Stimulated activated CD4-positive, alpha-beta T cell treated with anti-CD3 and anti-CD28 coated beads, Interleukin-2, amount 100 ng/mL, for 4 hours (primary cell): ENCODE measurements around the gene TAL1.
"Not testable (repeated sequence)": the region's sequence is repeated elsewhere in the genome, so short reads cannot be mapped to it uniquely, and the experiment has no call there.

ENCODE experiments used
- DNase-seq: peaks from one replicate; pipeline ENCODE4 v3.0.0-alpha.2; 2020; ENCODE audit warnings: low read depth

The TAL1 gene

GRCh38 chr1:47232187-47232874, at the start of gene TAL1:
TAL1 (minus strand) TSS chr1:47232225; CDS start chr1:47225888, 6,337 bp downstream.
- no peak for DNase-seq

GRCh38 chr1:47280142-47280541, 48.1 kb upstream of the TAL1 start:
- no peak for DNase-seq

DNA sequence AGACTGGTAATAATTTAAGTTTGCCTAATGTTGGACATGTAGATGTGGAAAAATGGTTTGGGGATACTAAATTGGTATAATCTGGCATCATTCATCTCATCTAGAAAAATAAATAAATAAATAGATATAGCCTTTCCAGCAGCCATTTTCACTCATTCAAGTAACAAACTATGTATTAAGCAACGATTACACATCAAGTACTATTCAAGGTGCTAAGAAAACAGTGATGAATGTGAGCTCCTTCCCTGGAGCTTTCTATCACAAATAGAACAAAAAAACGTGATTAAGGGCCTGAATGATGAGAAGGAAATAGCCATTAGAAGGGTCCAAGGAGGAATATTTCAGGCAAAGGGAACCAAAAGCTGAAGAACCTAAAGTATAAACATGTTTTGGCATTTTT, 44.8 kb upstream of the TAL1 start:
- no peak for DNase-seq

DNA sequence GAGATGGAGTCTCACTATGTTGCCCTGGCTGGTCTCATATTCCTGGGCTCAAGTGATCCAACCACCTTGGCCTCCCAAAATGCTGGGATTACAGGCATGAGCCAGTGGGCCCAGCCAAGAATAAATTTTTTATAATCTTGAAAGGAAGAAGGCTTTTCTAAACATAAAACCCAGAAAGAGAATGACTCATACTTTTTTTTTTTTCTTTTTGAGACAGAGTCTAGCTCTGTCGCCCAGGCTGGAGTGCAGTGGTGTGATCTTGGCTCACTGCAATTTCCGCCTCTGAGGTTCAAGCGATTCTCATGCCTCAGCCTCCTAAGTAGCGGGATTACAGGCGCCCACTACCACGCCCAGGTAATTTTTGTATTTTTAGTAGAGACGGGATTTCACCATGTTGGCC, 43.8 kb upstream of the TAL1 start:
- not testable (repeated sequence) for DNase-seq

DNA sequence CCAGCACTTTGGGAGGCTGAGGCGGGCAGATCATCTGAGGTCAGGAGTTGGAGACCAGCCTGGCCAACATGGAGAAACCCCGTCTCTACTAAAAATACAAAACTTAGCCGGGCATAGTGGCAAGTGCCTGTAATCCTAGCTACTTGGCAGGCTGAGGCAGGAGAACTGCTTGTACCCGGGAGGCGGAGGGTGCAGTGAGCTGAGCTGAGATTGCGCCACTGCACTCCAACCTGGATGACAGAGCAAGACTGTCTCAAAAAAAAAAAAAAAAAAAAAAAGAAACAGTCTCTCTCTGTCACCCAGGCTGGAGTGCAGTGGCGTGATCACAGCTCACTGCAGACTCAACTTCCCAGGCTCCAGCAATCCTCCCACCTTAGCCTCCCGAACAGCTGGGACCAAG, 33.5 kb upstream of the TAL1 start:
- DNase-seq, result not testable (repeated sequence)

GRCh38 chr1:47262787-47263413, 30.9 kb upstream of the TAL1 start:
- peak; percentile 7 for DNase-seq

GRCh38 chr1:47257224-47257623, 25.2 kb upstream of the TAL1 start:
- no peak for DNase-seq

DNA sequence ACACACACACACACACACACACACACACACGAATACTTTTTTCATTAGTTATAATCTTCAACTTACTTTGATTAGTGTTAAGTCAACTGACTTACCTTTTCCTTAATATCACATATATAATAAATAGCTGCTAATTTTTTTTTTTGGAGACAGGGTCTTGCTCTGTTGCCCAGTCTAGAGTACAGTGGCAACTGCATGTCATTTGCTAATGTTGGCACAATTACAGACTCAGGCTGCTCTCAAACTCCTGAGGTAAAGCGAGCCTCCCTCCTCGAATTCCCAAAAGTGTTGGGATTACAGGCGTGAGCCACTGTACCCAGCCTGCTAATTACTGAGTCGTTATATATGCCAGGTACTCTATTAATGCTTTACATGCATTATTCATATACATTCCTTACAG, 20.8 kb upstream of the TAL1 start:
- no peak for DNase-seq

GRCh38 chr1:47252369-47252768, 20.3 kb upstream of the TAL1 start:
- no peak for DNase-seq

DNA sequence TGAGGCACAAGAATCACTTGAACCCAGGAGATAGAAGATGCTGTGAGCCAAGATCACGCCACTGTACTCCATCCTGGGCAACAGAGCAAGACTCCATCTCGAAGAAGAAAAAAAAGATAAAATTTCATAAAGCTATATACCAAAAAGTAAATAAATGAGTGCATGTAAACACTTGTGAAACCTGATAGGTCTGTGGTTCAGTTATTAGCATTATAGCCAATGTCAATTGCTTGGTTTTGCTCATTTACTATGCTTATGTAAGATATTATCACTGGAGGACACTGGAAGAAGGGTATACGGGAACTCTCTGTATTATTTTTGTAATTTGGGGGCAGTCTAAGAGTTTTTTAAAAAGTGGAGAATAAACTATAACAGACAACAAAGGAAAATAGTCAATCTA, 17.7 kb upstream of the TAL1 start:
- DNase-seq, result no peak

DNA sequence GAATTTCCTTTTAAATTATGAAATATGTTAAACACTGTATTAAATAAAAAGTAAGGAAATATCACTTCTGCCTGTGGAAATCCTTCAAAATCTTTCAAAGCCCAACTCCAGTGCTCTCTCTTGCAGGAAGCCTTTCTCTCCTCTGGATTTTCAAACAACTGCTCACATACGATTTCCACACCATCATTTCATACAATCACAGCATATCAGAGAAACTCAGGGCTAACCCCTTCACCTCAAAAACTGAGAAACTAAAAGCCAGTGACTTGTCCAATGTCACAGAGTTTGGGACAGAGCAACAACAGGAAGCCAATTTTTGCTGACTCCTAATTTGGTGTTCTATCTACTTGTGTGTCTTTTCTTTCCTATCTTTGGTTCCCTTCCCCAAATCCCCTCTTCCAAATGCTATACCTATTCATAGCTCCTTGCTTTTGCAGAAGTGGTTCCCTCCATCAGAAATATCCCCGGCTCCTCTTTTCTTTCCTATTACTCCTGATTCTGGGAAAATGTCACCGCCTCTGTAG, 12.4 kb upstream of the TAL1 start:
- no peak for DNase-seq

DNA sequence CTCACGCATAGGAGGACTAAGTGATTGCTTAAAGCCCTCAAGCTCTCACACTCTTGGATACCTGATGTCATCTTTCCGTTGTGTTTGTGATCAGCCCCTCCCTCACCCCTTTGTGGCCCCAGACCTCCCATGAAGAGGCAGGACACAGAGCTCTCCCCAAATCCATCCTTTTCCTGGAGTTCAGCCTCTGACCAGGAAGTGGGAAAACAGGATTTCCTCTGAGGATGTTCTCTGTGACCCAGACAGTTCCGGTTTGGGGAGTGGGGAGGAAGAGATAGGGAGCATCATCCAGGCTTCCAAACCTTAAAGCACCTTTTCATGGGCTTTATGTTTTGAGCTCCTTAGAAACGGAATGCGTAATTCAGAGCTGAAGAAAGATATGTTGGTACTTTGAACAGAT, 11.9 kb upstream of the TAL1 start:
- DNase-seq, result no peak

DNA sequence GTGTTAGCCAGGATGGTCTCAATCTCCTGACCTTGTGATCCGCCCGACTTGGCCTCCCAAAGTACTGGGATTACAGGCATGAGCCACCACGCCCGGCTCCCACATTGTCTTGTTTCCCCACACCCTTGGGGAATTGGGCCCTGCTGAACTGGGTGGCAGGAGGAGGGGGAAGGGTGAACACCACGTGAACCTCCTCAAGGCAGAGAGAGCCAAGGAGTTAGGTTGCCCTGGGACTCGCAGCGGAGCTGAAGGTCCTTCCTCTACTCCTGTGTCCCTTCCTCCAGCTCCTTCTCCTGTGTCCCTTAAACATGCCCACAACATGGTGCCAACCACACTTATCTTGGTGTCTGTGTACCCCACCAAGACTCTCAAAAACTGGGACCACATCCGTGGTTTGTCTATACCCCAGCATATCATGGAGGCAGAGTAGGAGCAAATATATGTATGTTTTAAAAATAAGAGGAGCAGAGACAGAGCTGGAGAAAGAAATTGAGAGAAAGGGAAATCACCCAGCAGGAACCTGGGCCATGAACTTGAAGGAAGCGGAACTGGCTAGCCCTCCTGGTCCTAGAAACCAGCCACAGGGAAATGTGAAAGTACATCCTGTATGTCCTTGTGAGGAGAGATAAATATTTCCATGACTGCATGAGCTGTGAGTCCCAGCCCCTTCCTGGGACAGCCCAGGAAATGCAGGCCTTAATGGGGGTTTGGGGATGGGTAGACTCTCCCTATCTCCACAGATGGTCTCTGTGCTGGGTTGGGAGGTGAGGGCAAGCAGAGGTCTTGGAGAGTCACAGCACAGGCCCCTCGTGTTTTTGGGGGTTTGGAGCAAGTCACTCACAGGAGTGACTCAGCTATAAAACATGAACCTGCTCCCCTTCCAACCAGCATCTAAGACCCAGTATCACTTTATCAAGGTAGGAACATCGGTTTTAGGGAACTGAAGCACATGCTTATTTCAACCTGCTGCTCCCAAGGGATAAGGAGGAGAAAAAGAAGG, 9.4 kb upstream of the TAL1 start:
- no peak for DNase-seq

- DNase-seq, result no peak
Measured at GRCh38 chr1:47238935-47239592, 7.0 kb upstream of the TAL1 start.

GRCh38 chr1:47235806-47236205, 3.8 kb upstream of the TAL1 start:
- DNase-seq, result no peak

DNA sequence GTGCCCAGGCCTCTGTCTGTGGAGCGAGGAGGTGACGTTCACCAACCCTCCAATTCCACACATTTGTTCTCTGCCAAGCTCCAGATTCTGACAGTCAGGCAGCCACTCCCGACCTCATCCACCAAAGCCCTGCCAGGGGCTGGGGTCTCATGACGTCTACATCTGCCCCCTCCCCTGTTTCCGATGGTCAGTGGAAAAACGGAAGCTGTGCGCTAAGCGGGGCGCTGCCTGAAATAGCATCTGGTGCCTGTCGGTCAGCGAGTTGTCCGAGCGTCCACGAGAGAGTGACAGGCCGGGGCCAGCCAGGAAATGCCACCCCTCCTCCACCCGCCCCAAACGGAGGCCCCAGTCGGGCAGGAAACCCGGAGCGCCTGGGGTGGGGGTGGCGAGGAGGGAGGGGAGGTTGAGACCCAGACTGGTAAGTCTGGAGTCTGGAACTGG, 3.2 kb upstream of the TAL1 start:
- DNase-seq, result no peak

DNA sequence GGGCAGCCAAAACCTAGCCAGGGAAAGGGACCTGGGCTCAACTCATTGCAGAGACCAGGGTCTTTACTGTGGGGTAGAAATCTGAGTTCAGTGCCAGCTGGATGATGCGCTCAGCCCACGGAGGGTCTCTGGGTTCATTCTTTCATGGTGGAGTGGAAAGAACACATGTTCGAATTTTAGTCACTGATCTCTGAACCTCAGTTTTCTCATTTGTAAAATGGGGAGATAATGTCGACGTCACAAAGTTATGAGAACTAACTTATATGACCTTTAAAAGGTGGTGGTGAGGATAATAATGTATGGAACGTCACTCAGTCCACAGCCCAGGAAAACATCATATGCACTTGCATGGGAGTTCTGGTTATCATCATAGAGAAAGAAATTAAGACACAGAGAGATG, 1.2 kb upstream of the TAL1 start:
- DNase-seq, result no peak

GRCh38 chr1:47231301-47232186, 481 bp downstream of the TAL1 start:
- no peak for DNase-seq

DNA sequence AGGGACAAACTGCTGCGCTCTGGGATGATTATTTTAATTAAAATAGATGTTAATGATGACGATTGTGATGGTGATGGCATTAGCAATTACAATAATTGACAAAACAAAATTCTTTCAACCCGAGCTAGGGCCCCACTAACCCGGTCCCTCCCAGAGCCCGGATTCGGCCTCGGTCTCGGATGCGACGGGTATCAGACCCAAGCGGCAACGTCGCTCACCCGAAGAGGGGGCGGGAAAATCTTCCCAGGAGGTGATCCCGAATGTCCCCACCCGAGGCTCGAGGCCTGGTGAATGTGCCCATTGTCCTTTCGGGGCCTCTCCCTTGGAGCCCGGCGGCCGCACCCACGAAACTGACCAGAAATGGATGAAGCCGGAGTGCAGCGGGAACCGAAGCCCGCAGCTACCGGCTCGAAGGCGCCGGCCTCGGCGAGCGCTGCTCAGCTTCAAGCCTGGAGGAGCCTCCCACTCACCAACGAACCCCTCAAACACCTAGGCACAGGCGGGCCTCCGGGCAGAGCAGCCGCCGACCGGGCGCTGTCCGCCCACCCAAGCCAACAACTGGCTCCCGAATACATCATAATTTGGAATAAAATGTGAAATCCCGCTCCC, 1.2 kb downstream of the TAL1 start:
- DNase-seq, result no peak

DNA sequence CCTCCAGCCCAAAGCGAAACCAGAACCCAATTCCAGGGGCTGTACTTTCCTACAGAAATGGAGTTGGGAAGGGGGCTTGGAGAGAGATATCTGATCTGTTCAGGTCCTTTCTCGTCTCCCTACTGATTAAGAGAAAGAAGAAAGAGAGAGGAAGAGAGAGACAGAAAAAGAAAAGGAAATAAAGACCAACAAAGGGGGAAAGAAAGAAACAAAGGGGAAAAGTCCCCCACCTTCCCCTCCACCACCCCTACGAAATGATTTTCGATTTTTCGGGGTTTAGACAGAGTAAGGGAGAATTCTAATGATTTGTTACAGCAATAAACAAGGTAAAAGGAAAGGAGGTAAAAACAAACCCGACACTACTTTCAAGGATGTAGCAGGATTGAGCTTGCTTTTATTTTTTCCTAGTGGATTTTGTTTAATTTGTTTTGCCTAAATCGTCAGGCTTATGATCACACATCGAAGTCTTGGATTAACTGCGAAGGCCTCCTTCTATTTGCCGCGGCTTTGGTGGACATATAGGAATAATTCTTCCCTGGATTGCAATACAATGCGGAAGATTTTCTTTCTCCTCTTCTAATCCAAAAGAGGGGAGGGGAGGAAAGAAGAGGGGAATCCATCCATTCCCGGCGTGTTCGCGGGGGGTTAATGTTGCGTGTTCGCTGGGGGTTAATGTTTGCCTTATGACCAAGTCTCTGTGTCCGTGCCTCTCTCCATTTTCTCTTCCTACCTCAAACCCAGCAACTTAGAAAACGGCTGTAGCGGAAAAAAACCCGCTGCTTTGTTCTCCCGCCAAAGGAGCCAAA, 1.9 kb downstream of the TAL1 start:
- DNase-seq, result no peak
